ENCODE results near the gene PPIL1. TPM values are rescaled to one million over a fixed set of nuclear protein-coding genes. Genes with fewer than 3 reads are reported as not detected.

PPIL1 gene
- total and polyA plus RNA-seq, 2 of the 13 experiments (the other 11 are each of a cell fraction or from before 2014, with no cell fraction given) = 74.2 to 144 TPM

DNA sequence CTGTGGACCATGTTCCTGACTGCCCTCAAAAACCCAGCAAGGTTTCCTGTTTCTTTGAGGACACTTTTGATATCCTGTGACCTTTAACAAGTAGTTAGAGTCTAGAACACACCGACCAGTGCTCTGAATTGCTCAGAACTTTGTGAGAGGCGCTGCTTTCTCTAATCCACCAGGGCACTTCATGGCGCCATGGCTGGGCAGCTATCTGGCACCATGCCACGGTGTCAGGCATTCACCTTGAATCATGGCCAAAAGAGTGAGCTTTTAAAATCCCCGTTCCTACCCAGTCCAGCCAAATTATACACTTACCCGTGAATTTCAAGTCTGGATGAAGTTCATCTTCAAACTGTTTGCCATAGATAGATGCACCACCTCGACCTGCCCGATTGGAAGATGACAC lies 18.3 kb downstream of the PPIL1 start:
- WGBS (ENCODE audit: low lambda C conversion rate) = over 99% methylated on average over 8 of the region's 8 CpGs

More for the DNA sequence above, 18.3 kb downstream of the PPIL1 start:
- H3K4me1 ChIP-seq (ENCODE audit: insufficient read depth, low read length) = peaks cover 36% of the 10 kb centered on the region
- no peaks in the 10 kb centered on the region for H4K20me1 ChIP-seq (ENCODE audit: insufficient read depth, low read length)
- H3K4me3 ChIP-seq (replicated peaks in 1 of 3; ENCODE audit: insufficient read depth in 1 of 3, low read depth in 2 of 3, low read length in 3 of 3) = no peak overlapping the region
- H3K27ac ChIP-seq (ENCODE audit: extremely low read length, insufficient read depth, low read length) = no peak overlapping the region
- H3K36me3 ChIP-seq (replicated peaks in 1 of 2; ENCODE audit: control insufficient read depth in 1 of 2, insufficient read depth in 2 of 2, low read length in 2 of 2) = peaks cover 19 to 70% of the 10 kb centered on the region in 2 experiments
- ATAC-seq (no peak), FAIRE-seq (no peak), DNase-seq (ENCODE audit: low spot score) (no peak)
- H2AFZ ChIP-seq (ENCODE audit: low read length) = no peak overlapping the region
- no peaks in the 10 kb centered on the region for H3K27me3 ChIP-seq (ENCODE audit: control insufficient read depth in 1 of 2, insufficient read depth in 2 of 2, low read length in 2 of 2)
- H3K9ac ChIP-seq (ENCODE audit: insufficient read depth, low read depth, low read length) = no peak overlapping the region
- TF ChIP-seq, protein P1, sequence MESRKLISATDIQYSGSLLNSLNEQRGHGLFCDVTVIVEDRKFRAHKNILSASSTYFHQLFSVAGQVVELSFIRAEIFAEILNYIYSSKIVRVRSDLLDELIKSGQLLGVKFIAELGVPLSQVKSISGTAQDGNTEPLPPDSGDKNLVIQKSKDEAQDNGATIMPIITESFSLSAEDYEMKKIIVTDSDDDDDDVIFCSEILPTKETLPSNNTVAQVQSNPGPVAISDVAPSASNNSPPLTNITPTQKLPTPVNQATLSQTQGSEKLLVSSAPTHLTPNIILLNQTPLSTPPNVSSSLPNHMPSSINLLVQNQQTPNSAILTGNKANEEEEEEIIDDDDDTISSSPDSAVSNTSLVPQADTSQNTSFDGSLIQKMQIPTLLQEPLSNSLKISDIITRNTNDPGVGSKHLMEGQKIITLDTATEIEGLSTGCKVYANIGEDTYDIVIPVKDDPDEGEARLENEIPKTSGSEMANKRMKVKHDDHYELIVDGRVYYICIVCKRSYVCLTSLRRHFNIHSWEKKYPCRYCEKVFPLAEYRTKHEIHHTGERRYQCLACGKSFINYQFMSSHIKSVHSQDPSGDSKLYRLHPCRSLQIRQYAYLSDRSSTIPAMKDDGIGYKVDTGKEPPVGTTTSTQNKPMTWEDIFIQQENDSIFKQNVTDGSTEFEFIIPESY (CRISPR knock-in tag; IDR thresholded peaks at IDR 0.05) = peak; percentile 29; the same call in 1 of the 2 replicates
- TF ChIP-seq, protein P2, sequence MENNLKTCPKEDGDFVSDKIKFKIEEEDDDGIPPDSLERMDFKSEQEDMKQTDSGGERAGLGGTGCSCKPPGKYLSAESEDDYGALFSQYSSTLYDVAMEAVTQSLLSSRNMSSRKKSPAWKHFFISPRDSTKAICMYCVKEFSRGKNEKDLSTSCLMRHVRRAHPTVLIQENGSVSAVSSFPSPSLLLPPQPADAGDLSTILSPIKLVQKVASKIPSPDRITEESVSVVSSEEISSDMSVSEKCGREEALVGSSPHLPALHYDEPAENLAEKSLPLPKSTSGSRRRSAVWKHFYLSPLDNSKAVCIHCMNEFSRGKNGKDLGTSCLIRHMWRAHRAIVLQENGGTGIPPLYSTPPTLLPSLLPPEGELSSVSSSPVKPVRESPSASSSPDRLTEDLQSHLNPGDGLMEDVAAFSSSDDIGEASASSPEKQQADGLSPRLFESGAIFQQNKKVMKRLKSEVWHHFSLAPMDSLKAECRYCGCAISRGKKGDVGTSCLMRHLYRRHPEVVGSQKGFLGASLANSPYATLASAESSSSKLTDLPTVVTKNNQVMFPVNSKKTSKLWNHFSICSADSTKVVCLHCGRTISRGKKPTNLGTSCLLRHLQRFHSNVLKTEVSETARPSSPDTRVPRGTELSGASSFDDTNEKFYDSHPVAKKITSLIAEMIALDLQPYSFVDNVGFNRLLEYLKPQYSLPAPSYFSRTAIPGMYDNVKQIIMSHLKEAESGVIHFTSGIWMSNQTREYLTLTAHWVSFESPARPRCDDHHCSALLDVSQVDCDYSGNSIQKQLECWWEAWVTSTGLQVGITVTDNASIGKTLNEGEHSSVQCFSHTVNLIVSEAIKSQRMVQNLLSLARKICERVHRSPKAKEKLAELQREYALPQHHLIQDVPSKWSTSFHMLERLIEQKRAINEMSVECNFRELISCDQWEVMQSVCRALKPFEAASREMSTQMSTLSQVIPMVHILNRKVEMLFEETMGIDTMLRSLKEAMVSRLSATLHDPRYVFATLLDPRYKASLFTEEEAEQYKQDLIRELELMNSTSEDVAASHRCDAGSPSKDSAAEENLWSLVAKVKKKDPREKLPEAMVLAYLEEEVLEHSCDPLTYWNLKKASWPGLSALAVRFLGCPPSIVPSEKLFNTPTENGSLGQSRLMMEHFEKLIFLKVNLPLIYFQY (CRISPR knock-in tag; IDR thresholded peaks at IDR 0.05; ENCODE audit: borderline replicate concordance) = no peak
- intact Hi-C loops (cut with micrococcal nuclease; ENCODE audit: unreplicated experiment) = loop anchor here (10.0 kb wide), 1 partner anchor 231 kb away; no protein-coding TSS in a partner anchor
- no peaks in the 10 kb centered on the region for H3K9me3 ChIP-seq (ENCODE audit: low read length)
- ChIA-PET CTCF (ENCODE audit: low intra/inter-chr PET ratio, low total read pairs) (no interaction called here), POLR2A (no interaction called here)
- BruUV-seq (replicated peaks) = no TSS peak
- H3K79me2 ChIP-seq (ENCODE audit: insufficient read depth, low read length) = peaks cover 21% of the 10 kb centered on the region
- in situ Hi-C loops (cut with HindIII; ENCODE audit: extremely low pct_ligation_motif_present, low pct_unique_long_range_greater_than_20kb) = no loop called here
- H3K4me2 ChIP-seq (ENCODE audit: low read depth, low read length) = no peak overlapping the region

All from HepG2 (cell line).